B cell (primary cell): ENCODE results near the gene FCSK. TPM values are rescaled to one million over a fixed set of nuclear protein-coding genes. Genes with fewer than 3 reads are reported as not detected.

ENCODE experiments used
- ATAC-seq: fragments of 200-7000 bp; cut with Tn5 transposase; one replicate; pipeline ENCODE4 v1.10.0; 2021; ENCODE audit warnings: low read depth, mild to moderate bottlenecking, moderate number of reproducible peaks, moderate library complexity
- CTCF ChIA-PET: fragments of 350-600 bp; sonication (Branson Sonifier 250); formaldehyde crosslinking; loops from one replicate; lab custom pipeline; 2021; ENCODE audit warnings: antibody characterized with exemption, inconsistent platforms; lab: Charles Lee
- POLR2A ChIA-PET: fragments of 350-600 bp; sonication (Branson Sonifier 250); formaldehyde crosslinking; loops from one replicate; lab custom pipeline; 2021; ENCODE audit warnings: antibody characterized with exemption; lab: Charles Lee
- DNase-seq: peaks from one replicate; pipeline ENCODE4 v3.0.0; 2013
- H2AFZ ChIP-seq: 2 replicates; pipeline ENCODE4 v1.6.1; 2012; ENCODE audit warnings: mild to moderate bottlenecking, low read depth, low read length; ENCODE audit not compliant: insufficient read depth, poor library complexity, severe bottlenecking
- H3K27ac ChIP-seq, 2 donors: 1 replicate in 1 of 2; 2 replicates in 1 of 2; pipeline ENCODE4 v1.5.1; 2012 to 2013; ENCODE audit warnings: low read length in 2 of 2, mild to moderate bottlenecking in 2 of 2, moderate library complexity in 1 of 2
- H3K27me3 ChIP-seq, 4 experiments: fragments of 200-600 bp in 1 of 4; sonication (generic) in 1 of 4; replicated peaks in 1 of 4; 1 replicate in 2 of 4; 2 replicates in 2 of 4; pipeline versions ENCODE4 v1.6.1 to v1.7.0; 2013 to 2016; ENCODE audit warnings: low read length in 3 of 4, mild to moderate bottlenecking in 2 of 4, mixed read lengths in 1 of 4, moderate library complexity in 1 of 4; ENCODE audit not compliant: insufficient read depth in 4 of 4, control insufficient read depth in 3 of 4; ENCODE audit errors: control extremely low read depth in 1 of 4
- H3K36me3 ChIP-seq, 2 experiments: replicated peaks in 1 of 2; 1 replicate in 1 of 2; 2 replicates in 1 of 2; pipeline versions ENCODE4 v1.6.1 to v1.7.1; 2013; ENCODE audit warnings: low read length in 1 of 2; ENCODE audit not compliant: insufficient read depth in 2 of 2, control insufficient read depth in 1 of 2; ENCODE audit errors: control extremely low read depth in 1 of 2, extremely low read depth in 1 of 2
- H3K4me1 ChIP-seq, 2 donors: fragments of 200-600 bp in 1 of 2; sonication (generic) in 1 of 2; 1 replicate in 1 of 2; 2 replicates in 1 of 2; pipeline versions ENCODE4 v1.5.1 to v1.6.1; 2013 to 2017; ENCODE audit warnings: low read length in 2 of 2; ENCODE audit not compliant: control insufficient read depth in 2 of 2, insufficient read depth in 2 of 2
- H3K4me2 ChIP-seq: replicated peaks from 2 replicates; pipeline ENCODE3; 2012; ENCODE audit warnings: mild to moderate bottlenecking, low read depth, low read length; ENCODE audit not compliant: poor library complexity, severe bottlenecking
- H3K4me3 ChIP-seq, 5 experiments: fragments of 200-600 bp in 1 of 5; sonication (generic) in 1 of 5; 1 replicate in 3 of 5; 2 replicates in 2 of 5; pipeline versions ENCODE4 v1.5.1 to v1.7.0; 2011 to 2016; ENCODE audit warnings: low read length in 4 of 5, mild to moderate bottlenecking in 4 of 5, low read depth in 2 of 5, control low read depth in 1 of 5, moderate library complexity in 1 of 5; ENCODE audit not compliant: insufficient read depth in 1 of 5; ENCODE audit errors: control extremely low read depth in 1 of 5, extremely low read depth in 1 of 5
- H3K79me2 ChIP-seq: fragments of 200-600 bp; sonication (generic); one replicate; pipeline ENCODE4 v1.6.0; 2016; ENCODE audit warnings: low read length; ENCODE audit not compliant: control insufficient read depth, insufficient read depth
- H3K9ac ChIP-seq: fragments of 200-600 bp; sonication (generic); 2 replicates; pipeline ENCODE4 v1.6.1; 2017; ENCODE audit warnings: mild to moderate bottlenecking, low read length, moderate library complexity
- H3K9me3 ChIP-seq, 3 donors: one replicate each; pipeline versions ENCODE4 v1.6.1 to v1.7.1; 2013; ENCODE audit warnings: low read length in 2 of 3; ENCODE audit not compliant: control insufficient read depth in 2 of 3, insufficient read depth in 1 of 3; ENCODE audit errors: control extremely low read depth in 1 of 3
- H4K20me1 ChIP-seq: 2 replicates; pipeline ENCODE4 v1.6.0; 2012; ENCODE audit warnings: mild to moderate bottlenecking, low read length; ENCODE audit not compliant: insufficient read depth, control insufficient read depth, poor library complexity, severe bottlenecking
- H3K27ac Mint-ChIP-seq: one replicate; pipeline ENCODE4 v1.8.0; 2021; ENCODE audit warnings: mixed read lengths
- H3K27me3 Mint-ChIP-seq: one replicate; pipeline ENCODE4 v1.8.0; 2021; ENCODE audit warnings: mixed read lengths
- H3K4me1 Mint-ChIP-seq: one replicate; pipeline ENCODE4 v1.8.0; 2021; ENCODE audit warnings: mixed read lengths
- H3K4me3 Mint-ChIP-seq: one replicate; pipeline ENCODE4 v1.8.0; 2021; ENCODE audit warnings: mixed read lengths
- H3K9me3 Mint-ChIP-seq: one replicate; pipeline ENCODE4 v1.8.0; 2022; ENCODE audit warnings: mixed read lengths; ENCODE audit not compliant: insufficient read depth
- EZH2 ChIP-seq: IDR thresholded peaks from 2 replicates; pipeline ENCODE4 v1.6.1; 2012; ENCODE audit warnings: borderline replicate concordance, low read depth, mild to moderate bottlenecking, moderate library complexity, low read length; ENCODE audit not compliant: insufficient read depth, poor library complexity, severe bottlenecking
- WGBS: methylation state at CpG from one replicate; pipeline ENCODE4 v1.1.5; 2013; ENCODE audit warnings: missing lambda C conversion rate; ENCODE audit not compliant: insufficient coverage; 5-methylcytosine and 5-hydroxymethylcytosine counted together
- intact Hi-C: fragments of 100-400 bp; cut with micrococcal nuclease; formaldehyde crosslinking; loops from one replicate; pipeline ENCODE4 v1.10.0; 2022
- polyA plus RNA-seq: library from polyadenylated mRNA; depleted of rRNA; stranded (reverse); fragments of >200 nt; gene quantifications from 2 replicates; pipeline ENCODE4 v1.2.3, GENCODE V29; 2012
- total RNA-seq, 2 donors: library from RNA; stranded (reverse); fragments of 120-200 nt in 1 of 2; gene quantifications; 1 replicate in 1 of 2; 2 replicates in 1 of 2; pipeline versions ENCODE4 v1.2.3 to v1.2.4, GENCODE V29; 2013 to 2022
- TF ChIP-seq, protein P1 (sequence below): fragments of 200-600 bp; IDR thresholded peaks from one replicate; pipeline ENCODE4 v1.8.0; 2022; ENCODE audit warnings: antibody characterized with exemption, mild to moderate bottlenecking

FCSK gene
- total and polyA plus RNA-seq, 2 donors (not counting 1 experiment from before 2014, with no cell fraction given): 19.4 to 24.8 TPM

DNA sequence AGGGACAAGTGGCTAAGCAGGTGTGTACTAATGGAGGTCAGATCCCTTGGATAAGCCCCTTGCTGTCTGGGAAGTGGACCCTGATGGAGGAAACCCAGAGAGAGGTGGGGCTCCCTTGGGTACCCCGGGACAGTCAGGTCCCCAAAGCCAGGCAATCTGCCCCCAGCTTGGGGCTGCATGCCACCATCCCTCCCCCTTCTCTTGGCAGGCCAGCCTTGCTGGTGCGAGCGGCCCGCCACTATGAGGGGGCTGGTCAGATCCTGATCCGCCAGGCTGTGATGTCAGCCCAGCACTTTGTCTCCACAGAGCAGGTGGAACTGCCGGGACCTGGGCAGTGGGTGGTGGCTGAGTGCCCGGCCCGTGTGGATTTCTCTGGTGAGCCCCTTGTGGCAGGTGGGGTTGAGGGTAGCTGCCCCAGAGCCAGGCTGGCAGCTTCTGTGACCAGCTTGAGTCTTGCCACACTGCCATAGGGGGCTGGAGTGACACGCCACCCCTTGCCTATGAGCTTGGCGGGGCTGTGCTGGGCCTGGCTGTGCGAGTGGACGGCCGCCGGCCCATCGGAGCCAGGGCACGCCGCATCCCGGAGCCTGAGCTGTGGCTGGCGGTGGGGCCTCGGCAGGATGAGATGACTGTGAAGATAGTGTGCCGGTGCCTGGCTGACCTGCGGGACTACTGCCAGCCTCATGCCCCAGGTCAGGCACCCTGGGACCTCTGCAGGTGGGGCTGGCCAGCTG lies 20.1 kb downstream of the FCSK start:
- H3K36me3 ChIP-seq: peaks cover 0 to 13% of the 10 kb centered on the region in 2 experiments
- no peaks in the 10 kb centered on the region for H3K9me3 Mint-ChIP-seq
- H3K27me3 Mint-ChIP-seq: no peaks in the 10 kb centered on the region
- H3K9ac ChIP-seq: no peak overlapping the region
- H3K4me2 ChIP-seq: no peak overlapping the region
- no peak overlapping the region for H2AFZ ChIP-seq
- H3K27me3 ChIP-seq: no peaks in the 10 kb centered on the region
- no peaks in the 10 kb centered on the region for H3K9me3 ChIP-seq
- WGBS: 98% methylated on average over 22 of the region's 22 CpGs
- no peaks in the 10 kb centered on the region for H3K79me2 ChIP-seq
- no peak overlapping the region for H3K27ac ChIP-seq
- intact Hi-C loops: loop anchor here (5.0 kb wide), 1 partner anchor 77 kb away; no protein-coding TSS in a partner anchor
- H3K27ac Mint-ChIP-seq: no peak overlapping the region
- no peak overlapping the region for H3K4me3 Mint-ChIP-seq
- DNase-seq (no peak), ATAC-seq (no peak)
- H3K4me1 ChIP-seq: no peaks in the 10 kb centered on the region
- no peaks in the 10 kb centered on the region for H3K4me1 Mint-ChIP-seq
- TF ChIP-seq, protein P1, sequence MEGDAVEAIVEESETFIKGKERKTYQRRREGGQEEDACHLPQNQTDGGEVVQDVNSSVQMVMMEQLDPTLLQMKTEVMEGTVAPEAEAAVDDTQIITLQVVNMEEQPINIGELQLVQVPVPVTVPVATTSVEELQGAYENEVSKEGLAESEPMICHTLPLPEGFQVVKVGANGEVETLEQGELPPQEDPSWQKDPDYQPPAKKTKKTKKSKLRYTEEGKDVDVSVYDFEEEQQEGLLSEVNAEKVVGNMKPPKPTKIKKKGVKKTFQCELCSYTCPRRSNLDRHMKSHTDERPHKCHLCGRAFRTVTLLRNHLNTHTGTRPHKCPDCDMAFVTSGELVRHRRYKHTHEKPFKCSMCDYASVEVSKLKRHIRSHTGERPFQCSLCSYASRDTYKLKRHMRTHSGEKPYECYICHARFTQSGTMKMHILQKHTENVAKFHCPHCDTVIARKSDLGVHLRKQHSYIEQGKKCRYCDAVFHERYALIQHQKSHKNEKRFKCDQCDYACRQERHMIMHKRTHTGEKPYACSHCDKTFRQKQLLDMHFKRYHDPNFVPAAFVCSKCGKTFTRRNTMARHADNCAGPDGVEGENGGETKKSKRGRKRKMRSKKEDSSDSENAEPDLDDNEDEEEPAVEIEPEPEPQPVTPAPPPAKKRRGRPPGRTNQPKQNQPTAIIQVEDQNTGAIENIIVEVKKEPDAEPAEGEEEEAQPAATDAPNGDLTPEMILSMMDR: no peak
- POLR2A ChIA-PET: interaction anchor here (0.5 to 1.0 kb wide), 3 partner anchors 12 to 416 kb away, joined by 3 to 6 read pairs (median 3); no protein-coding TSS in a partner anchor
- CTCF ChIA-PET: interaction anchor here (0.5 to 1.5 kb wide), 6 partner anchors 10 to 1240 kb away, joined by 3 to 6 read pairs (median 4); no protein-coding TSS in a partner anchor
- H4K20me1 ChIP-seq: no peaks in the 10 kb centered on the region
- H3K4me3 ChIP-seq: no peak overlapping the region

DNA sequence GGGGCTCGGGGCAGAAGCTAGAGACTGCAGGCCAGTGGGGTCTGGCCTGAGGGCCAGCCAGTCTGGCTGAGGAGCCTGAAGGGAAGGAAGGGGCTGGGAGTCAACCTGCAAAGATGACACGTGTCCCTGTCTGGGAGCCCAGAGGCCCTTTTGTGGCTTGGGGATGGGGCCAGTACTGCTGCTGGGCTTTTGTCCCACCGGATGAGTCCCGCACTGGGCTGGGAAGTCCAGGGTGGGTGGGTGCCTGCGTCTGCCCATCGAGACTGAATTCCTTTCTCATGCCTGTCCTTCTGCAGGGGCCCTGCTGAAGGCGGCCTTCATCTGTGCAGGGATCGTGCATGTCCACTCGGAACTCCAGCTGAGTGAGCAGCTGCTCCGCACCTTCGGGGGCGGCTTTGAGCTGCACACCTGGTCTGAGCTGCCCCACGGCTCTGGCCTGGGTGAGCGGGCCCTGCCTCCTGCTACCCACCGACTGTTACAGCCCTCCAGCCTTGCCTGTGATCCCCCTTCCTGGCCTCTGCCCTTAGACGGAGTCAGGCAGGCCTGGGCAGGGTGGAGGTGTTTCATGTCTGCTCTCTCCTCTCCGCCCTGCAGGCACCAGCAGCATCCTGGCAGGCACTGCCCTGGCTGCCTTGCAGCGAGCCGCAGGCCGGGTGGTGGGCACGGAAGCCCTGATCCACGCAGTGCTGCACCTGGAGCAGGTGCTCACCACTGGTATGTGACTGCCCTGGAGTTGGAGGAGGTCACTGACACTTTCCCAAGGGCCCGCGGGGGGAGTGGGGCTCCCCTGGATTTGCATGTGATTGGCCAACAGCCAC lies 20.9 kb downstream of the FCSK start:
- POLR2A ChIA-PET: interaction anchor here (0.6 kb wide), 1 partner anchor 416 kb away, joined by 3 read pairs; no protein-coding TSS in a partner anchor
- H3K4me2 ChIP-seq: no peak overlapping the region

More for the DNA sequence above, 20.9 kb downstream of the FCSK start:
- Histone ChIP-seq H3K27me3 (no peaks in the 10 kb centered on the region), H4K20me1 (no peaks in the 10 kb centered on the region), H3K4me3 (no peak overlapping the region), H2AFZ (no peak overlapping the region), H3K9me3 (no peaks in the 10 kb centered on the region), H3K36me3 (peaks cover 0 to 19% of the 10 kb centered on the region in 2 experiments), H3K4me1 (no peaks in the 10 kb centered on the region), H3K79me2 (no peaks in the 10 kb centered on the region), H3K27ac (no peak overlapping the region), H3K9ac (no peak overlapping the region)
- ATAC-seq: no peak
- DNase-seq: no peak
- Mint-ChIP-seq H3K4me1 (no peaks in the 10 kb centered on the region), H3K27ac (no peak overlapping the region), H3K9me3 (no peaks in the 10 kb centered on the region), H3K27me3 (no peaks in the 10 kb centered on the region), H3K4me3 (no peak overlapping the region)
- CTCF ChIA-PET: interaction anchor here (1.2 kb wide), 1 partner anchor 9 kb away, joined by 4 read pairs; no protein-coding TSS in a partner anchor
- WGBS: 89% methylated on average over 24 of the region's 24 CpGs
- TF ChIP-seq EZH2: no peak
- TF ChIP-seq, protein P1: no peak
- intact Hi-C loops: no loop called here
